ENCODE measurements around the gene ZBTB45.
A peak's percentile ranks its signal among the peaks of the same experiment; 100 is the strongest.

The ZBTB45 gene

GRCh38 chr19:58543826-58544590 is 24.4 kb upstream of the ZBTB45 start, which contains the start of gene TRIM28 (continued):
- TF ChIP-seq ZBTB10 (tag by site-specific recombination; IDR thresholded peaks at IDR 0.05) (peak; percentile 69; the same call in 1 of the 2 replicates), KLF10 (tag by site-specific recombination; IDR thresholded peaks at IDR 0.05) (peak; percentile 56; the same call in 1 of the 2 replicates), ZNF132 (tag by site-specific recombination; IDR thresholded peaks at IDR 0.05; ENCODE audit: borderline replicate concordance) (no peak), ZBTB21 (tag by site-specific recombination; IDR thresholded peaks at IDR 0.05) (peak; percentile 97), ZNF610 (tag by site-specific recombination; IDR thresholded peaks at IDR 0.05; ENCODE audit: borderline replicate concordance) (no peak), YY2 (tag by site-specific recombination; IDR thresholded peaks at IDR 0.05) (no peak), SCRT1 (tag by site-specific recombination; IDR thresholded peaks at IDR 0.05; ENCODE audit: borderline replicate concordance) (no peak), ZNF654 (tag by site-specific recombination; IDR thresholded peaks at IDR 0.05; ENCODE audit: low read depth) (no peak), HOXA7 (CRISPR knock-in tag; IDR thresholded peaks at IDR 0.05; ENCODE audit: borderline replicate concordance) (no peak), ZNF501 (tag by site-specific recombination; IDR thresholded peaks at IDR 0.05) (peak; percentile 61; the same call in 1 of the 2 replicates), PBX3 (CRISPR knock-in tag; IDR thresholded peaks at IDR 0.05) (peak; percentile 96), ZNF558 (tag by site-specific recombination; IDR thresholded peaks at IDR 0.05) (no peak), ZNF701 (tag by site-specific recombination; IDR thresholded peaks at IDR 0.05) (no peak), ZNF660 (tag by site-specific recombination; IDR thresholded peaks at IDR 0.05) (peak; percentile 85), ZNF112 (tag by site-specific recombination; IDR thresholded peaks at IDR 0.05) (no peak), SCRT2 (tag by site-specific recombination; IDR thresholded peaks at IDR 0.05) (no peak), ZNF311 (tag by site-specific recombination; IDR thresholded peaks at IDR 0.05; ENCODE audit: borderline replicate concordance) (no peak), ZNF280C (tag by site-specific recombination; IDR thresholded peaks at IDR 0.05) (no peak), ZBTB48 (tag by site-specific recombination; IDR thresholded peaks at IDR 0.05) (no peak), KLF8 (tag by site-specific recombination; IDR thresholded peaks at IDR 0.05) (peak; percentile 48; the same call in 1 of the 2 replicates), ZNF146 (tag by site-specific recombination; IDR thresholded peaks at IDR 0.05) (no peak), ZNF302 (tag by site-specific recombination; IDR thresholded peaks at IDR 0.05; ENCODE audit: low read depth) (no peak), ZNF133 (tag by site-specific recombination; IDR thresholded peaks at IDR 0.05) (no peak), PRDM1 (tag by site-specific recombination; IDR thresholded peaks at IDR 0.05) (peak; percentile 16; the same call in 1 of the 2 replicates), GLIS2 (tag by site-specific recombination; IDR thresholded peaks at IDR 0.05) (peak; percentile 95), ZNF621 (tag by site-specific recombination; IDR thresholded peaks at IDR 0.05) (no peak), ZNF366 (tag by site-specific recombination; conservative IDR thresholded peaks at IDR 0.05) (peak; percentile 79), KLF7 (tag by site-specific recombination; IDR thresholded peaks at IDR 0.05; ENCODE audit: borderline replicate concordance) (0 out of 2 replicates have a peak, but pooled peaks have one; percentile 9)
- TF ChIP-seq, protein P1, sequence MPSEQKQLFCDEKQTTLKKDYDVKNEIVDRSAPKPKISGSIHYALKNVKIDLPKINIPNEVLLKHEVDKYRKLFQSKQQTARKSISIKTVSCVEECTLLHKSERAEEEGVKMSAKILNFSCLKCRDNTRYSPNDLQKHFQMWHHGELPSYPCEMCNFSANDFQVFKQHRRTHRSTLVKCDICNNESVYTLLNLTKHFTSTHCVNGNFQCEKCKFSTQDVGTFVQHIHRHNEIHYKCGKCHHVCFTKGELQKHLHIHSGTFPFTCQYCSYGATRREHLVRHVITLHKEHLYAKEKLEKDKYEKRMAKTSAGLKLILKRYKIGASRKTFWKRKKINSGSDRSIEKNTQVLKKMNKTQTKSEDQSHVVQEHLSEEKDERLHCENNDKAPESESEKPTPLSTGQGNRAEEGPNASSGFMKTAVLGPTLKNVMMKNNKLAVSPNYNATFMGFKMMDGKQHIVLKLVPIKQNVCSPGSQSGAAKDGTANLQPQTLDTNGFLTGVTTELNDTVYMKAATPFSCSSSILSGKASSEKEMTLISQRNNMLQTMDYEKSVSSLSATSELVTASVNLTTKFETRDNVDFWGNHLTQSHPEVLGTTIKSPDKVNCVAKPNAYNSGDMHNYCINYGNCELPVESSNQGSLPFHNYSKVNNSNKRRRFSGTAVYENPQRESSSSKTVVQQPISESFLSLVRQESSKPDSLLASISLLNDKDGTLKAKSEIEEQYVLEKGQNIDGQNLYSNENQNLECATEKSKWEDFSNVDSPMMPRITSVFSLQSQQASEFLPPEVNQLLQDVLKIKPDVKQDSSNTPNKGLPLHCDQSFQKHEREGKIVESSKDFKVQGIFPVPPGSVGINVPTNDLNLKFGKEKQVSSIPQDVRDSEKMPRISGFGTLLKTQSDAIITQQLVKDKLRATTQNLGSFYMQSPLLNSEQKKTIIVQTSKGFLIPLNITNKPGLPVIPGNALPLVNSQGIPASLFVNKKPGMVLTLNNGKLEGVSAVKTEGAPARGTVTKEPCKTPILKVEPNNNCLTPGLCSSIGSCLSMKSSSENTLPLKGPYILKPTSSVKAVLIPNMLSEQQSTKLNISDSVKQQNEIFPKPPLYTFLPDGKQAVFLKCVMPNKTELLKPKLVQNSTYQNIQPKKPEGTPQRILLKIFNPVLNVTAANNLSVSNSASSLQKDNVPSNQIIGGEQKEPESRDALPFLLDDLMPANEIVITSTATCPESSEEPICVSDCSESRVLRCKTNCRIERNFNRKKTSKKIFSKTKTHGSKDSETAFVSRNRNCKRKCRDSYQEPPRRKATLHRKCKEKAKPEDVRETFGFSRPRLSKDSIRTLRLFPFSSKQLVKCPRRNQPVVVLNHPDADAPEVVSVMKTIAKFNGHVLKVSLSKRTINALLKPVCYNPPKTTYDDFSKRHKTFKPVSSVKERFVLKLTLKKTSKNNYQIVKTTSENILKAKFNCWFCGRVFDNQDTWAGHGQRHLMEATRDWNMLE (tag by site-specific recombination; conservative IDR thresholded peaks at IDR 0.05; ENCODE audit: low read depth) = no peak
- TF ChIP-seq, protein P2, sequence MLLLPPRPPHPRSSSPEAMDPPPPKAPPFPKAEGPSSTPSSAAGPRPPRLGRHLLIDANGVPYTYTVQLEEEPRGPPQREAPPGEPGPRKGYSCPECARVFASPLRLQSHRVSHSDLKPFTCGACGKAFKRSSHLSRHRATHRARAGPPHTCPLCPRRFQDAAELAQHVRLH (tag by site-specific recombination; IDR thresholded peaks at IDR 0.05) = no peak
